ENCODE results near the gene GIT1. TPM values are rescaled to one million over a fixed set of nuclear protein-coding genes. Genes with fewer than 3 reads are reported as not detected.

GIT1 gene
- total RNA-seq: 10 to 100 TPM; 28.7 to 50.4 (median 39.9) TPM

- 4% methylated on average over 14 of the region's 70 CpGs for WGBS
- no peak for DNase-seq (ENCODE audit: extremely low spot score)
- Histone ChIP-seq H3K27me3 (no peaks in the 10 kb centered on the region), H3K9me3 (no peaks in the 10 kb centered on the region), H3K27ac (replicated peaks in 1 of 4) (peak within 1 kb of the TSS; percentile 85 to 94 (median 88)), H3K4me1 (peaks cover 71 to 86% (median 82%) of the 10 kb centered on the region in 4 donors), H3K36me3 (no peaks in the 10 kb centered on the region), H3K4me3 (peak within 1 kb of the TSS; percentile 85 to 99 (median 88))
- intact Hi-C loops (cut with DNase I): loop anchor here (5.0 kb wide), 1 partner anchor 38 kb away; no protein-coding TSS in a partner anchor
- TF ChIP-seq POLR2AphosphoS5 (IDR thresholded peaks at IDR 0.05) (peak; percentile 69 to 74), CTCF (IDR thresholded peaks at IDR 0.05) (peak in 1 of 3 experiments; percentile 52), POLR2A (IDR thresholded peaks at IDR 0.05; ENCODE audit: low read depth) (no peak), EP300 (IDR thresholded peaks at IDR 0.05) (no peak)
Observed at GRCh38 chr17:29589524-29590410, at the start of gene GIT1. TSS of gene GIT1 (minus strand) at chr17:29589648. CDS start at chr17:29589378, 270 bp downstream.

GRCh38 chr17:29633886-29634285, 44.4 kb upstream of the GIT1 start:
- Histone ChIP-seq H3K9me3 (no peaks in the 10 kb centered on the region), H3K4me1 (peaks cover 5 to 9% (median 8%) of the 10 kb centered on the region in 4 donors), H3K27me3 (no peaks in the 10 kb centered on the region), H3K36me3 (peaks cover 13 to 78% (median 51%) of the 10 kb centered on the region in 4 donors), H3K4me3 (no peak overlapping the region), H3K27ac (replicated peaks in 1 of 4) (no peak overlapping the region)
- 88% methylated on average over 3 of the region's 3 CpGs for WGBS
- DNase-seq (ENCODE audit: extremely low spot score): no peak
- TF ChIP-seq POLR2AphosphoS5 (IDR thresholded peaks at IDR 0.05) (no peak), POLR2A (IDR thresholded peaks at IDR 0.05; ENCODE audit: low read depth) (no peak), EP300 (IDR thresholded peaks at IDR 0.05) (no peak), CTCF (IDR thresholded peaks at IDR 0.05) (no peak)
- intact Hi-C loops (cut with DNase I): no loop called here

- no peak overlapping the region for H3K27ac ChIP-seq (replicated peaks in 1 of 4)
- H3K27me3 ChIP-seq: no peaks in the 10 kb centered on the region
- WGBS: 75% methylated on average over 6 of the region's 6 CpGs
- peaks cover 13 to 63% (median 37%) of the 10 kb centered on the region in 4 donors for H3K36me3 ChIP-seq
- TF ChIP-seq POLR2AphosphoS5 (IDR thresholded peaks at IDR 0.05) (no peak), POLR2A (IDR thresholded peaks at IDR 0.05; ENCODE audit: low read depth) (no peak), CTCF (IDR thresholded peaks at IDR 0.05) (no peak), EP300 (IDR thresholded peaks at IDR 0.05) (no peak)
- H3K4me1 ChIP-seq: peaks cover 5 to 30% (median 26%) of the 10 kb centered on the region in 4 donors
- DNase-seq (ENCODE audit: extremely low spot score): no peak
- H3K4me3 ChIP-seq: no peak overlapping the region
- intact Hi-C loops (cut with DNase I): no loop called here
- H3K9me3 ChIP-seq: no peaks in the 10 kb centered on the region
Observed at GRCh38 chr17:29630630-29631193, 41.3 kb upstream of the GIT1 start.

- Histone ChIP-seq H3K4me3 (no peak overlapping the region), H3K27me3 (no peaks in the 10 kb centered on the region), H3K4me1 (peaks cover 10 to 30% (median 26%) of the 10 kb centered on the region in 4 donors), H3K27ac (replicated peaks in 1 of 4) (no peak overlapping the region), H3K36me3 (peaks cover 13 to 54% (median 28%) of the 10 kb centered on the region in 4 donors), H3K9me3 (no peaks in the 10 kb centered on the region)
- 80% methylated on average over 2 of the region's 2 CpGs for WGBS
- TF ChIP-seq CTCF (IDR thresholded peaks at IDR 0.05) (no peak), EP300 (IDR thresholded peaks at IDR 0.05) (no peak)
- intact Hi-C loops (cut with DNase I): loop anchor here (5.0 to 10.0 kb wide), 2 partner anchors 43 to 295 kb away; partner anchors contain the start of gene GIT1
- DNase-seq (ENCODE audit: extremely low spot score): no peak
Observed at GRCh38 chr17:29629839-29630238, 40.4 kb upstream of the GIT1 start.

Measured in esophagus muscularis mucosa (tissue), 4 donors.